ENCODE results near the gene XRCC1. TPM values are rescaled to one million over a fixed set of nuclear protein-coding genes. Genes with fewer than 3 reads are reported as not detected.

The XRCC1 gene
- total and polyA plus RNA-seq, 9 donors, result 16.8 to 39.9 (median 28.4) TPM

DNA sequence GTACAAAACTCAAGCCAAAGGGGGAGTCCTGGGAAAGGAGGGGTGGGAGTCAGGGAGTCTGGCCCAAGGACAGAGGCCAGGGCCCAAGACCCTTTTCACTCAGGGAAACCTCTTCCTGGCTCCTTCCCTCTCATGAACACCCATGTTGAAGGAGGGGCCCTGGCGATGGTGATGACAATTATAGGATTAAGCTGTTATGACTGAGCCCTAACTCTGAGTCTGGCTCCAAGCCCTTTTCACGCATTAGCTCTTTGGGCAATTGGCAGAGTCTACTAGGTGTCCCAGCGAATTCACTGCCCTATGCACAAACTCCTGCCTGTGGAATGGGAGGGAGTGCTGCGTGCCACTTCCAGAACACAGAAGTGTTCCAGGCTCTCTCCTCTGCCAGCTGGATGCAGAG is 21.7 kb downstream of the XRCC1 start:
- TF ChIP-seq CTCF (IDR thresholded peaks at IDR 0.05) (no peak), EP300 (IDR thresholded peaks at IDR 0.05) (no peak), POLR2A (IDR thresholded peaks at IDR 0.05) (no peak)
- WGBS, 3 donors, result 61 to 92% (median 79%) methylated on average over 4 of the region's 4 CpGs
- no peak overlapping the region for H3K4me3 ChIP-seq
- no peak overlapping the region for H3K27ac ChIP-seq
- H3K27me3 ChIP-seq, result no peaks in the 10 kb centered on the region
- intact Hi-C loops (cut with DNase I), result loop anchor here in 1 of 4 donors (10.0 kb wide), 1 partner anchor 101 kb away; no protein-coding TSS in a partner anchor
- no peak for DNase-seq
- H3K4me1 ChIP-seq (ENCODE audit: insufficient read depth), result no peaks in the 10 kb centered on the region
- no peaks in the 10 kb centered on the region for H3K9me3 ChIP-seq
- H3K36me3 ChIP-seq, result no peaks in the 10 kb centered on the region

DNA sequence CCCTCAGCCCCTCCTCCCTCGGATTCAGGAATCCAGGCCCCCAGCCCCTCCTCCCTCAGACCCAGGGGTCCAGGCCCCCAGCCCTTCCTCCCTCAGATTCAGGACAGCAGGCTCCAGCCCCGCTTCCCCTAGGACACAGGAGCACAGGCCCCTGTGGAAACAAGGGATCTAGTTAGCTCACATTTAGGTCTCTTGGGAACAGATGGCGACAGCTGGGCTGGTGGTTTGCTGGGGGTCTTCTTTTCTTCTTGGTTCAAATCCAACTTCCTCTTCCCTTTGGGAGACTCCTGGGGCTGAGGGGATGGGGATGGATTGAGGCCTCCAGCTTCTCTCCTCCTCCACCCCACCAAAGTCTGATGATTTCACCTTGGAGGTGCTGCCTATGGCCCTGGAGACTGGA is 22.7 kb downstream of the XRCC1 start:
- Histone ChIP-seq H3K9me3 (no peaks in the 10 kb centered on the region), H3K4me3 (no peak overlapping the region), H3K27ac (no peak overlapping the region), H3K27me3 (no peaks in the 10 kb centered on the region), H3K36me3 (no peaks in the 10 kb centered on the region), H3K4me1 (ENCODE audit: insufficient read depth) (no peaks in the 10 kb centered on the region)
- WGBS, 3 donors, result 58 to 72% (median 65%) methylated on average over 3 of the region's 3 CpGs
- DNase-seq, result no peak
- TF ChIP-seq CTCF (IDR thresholded peaks at IDR 0.05) (no peak), POLR2A (IDR thresholded peaks at IDR 0.05) (no peak), EP300 (IDR thresholded peaks at IDR 0.05) (no peak)
- intact Hi-C loops (cut with DNase I), result loop anchor here in 1 of 4 donors (10.0 kb wide), 1 partner anchor 102 kb away; no protein-coding TSS in a partner anchor

DNA sequence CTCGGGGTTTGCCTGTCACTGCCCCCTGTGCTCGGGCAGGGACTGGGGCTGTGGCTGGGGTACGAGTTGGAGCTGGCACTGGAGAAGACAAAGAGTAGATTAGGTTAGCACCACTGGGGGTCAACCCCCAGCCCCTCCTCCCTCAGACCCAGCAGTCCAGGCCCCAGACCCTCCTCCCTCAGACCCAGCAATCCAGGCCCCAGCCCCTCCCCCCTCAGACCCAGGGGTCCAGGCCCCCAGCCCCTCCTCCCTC is 23.2 kb downstream of the XRCC1 start:
- DNase-seq, result no peak
- no peaks in the 10 kb centered on the region for H3K27me3 ChIP-seq
- H3K36me3 ChIP-seq, result no peaks in the 10 kb centered on the region
- 56 to 88% (median 75%) methylated on average over 3 of the region's 3 CpGs for WGBS, 3 donors
- TF ChIP-seq POLR2A (IDR thresholded peaks at IDR 0.05) (no peak), CTCF (IDR thresholded peaks at IDR 0.05) (no peak), EP300 (IDR thresholded peaks at IDR 0.05) (no peak)
- no peak overlapping the region for H3K27ac ChIP-seq
- intact Hi-C loops (cut with DNase I), result loop anchor here in 1 of 4 donors (10.0 kb wide), 1 partner anchor 103 kb away; no protein-coding TSS in a partner anchor
- H3K4me3 ChIP-seq, result no peak overlapping the region
- no peaks in the 10 kb centered on the region for H3K4me1 ChIP-seq (ENCODE audit: insufficient read depth)
- H3K9me3 ChIP-seq, result no peaks in the 10 kb centered on the region

- no peak for DNase-seq
- H3K36me3 ChIP-seq, result no peaks in the 10 kb centered on the region
- WGBS, 3 donors, result 88 to 89% (median 89%) methylated on average over 23 of the region's 23 CpGs
- H3K4me1 ChIP-seq (ENCODE audit: insufficient read depth), result no peaks in the 10 kb centered on the region
- H3K9me3 ChIP-seq, result no peaks in the 10 kb centered on the region
- H3K4me3 ChIP-seq, result no peak overlapping the region
- TF ChIP-seq EP300 (IDR thresholded peaks at IDR 0.05) (no peak), CTCF (IDR thresholded peaks at IDR 0.05) (no peak), POLR2A (IDR thresholded peaks at IDR 0.05) (no peak)
- no peak overlapping the region for H3K27ac ChIP-seq
- H3K27me3 ChIP-seq, result no peaks in the 10 kb centered on the region
- intact Hi-C loops (cut with DNase I), result loop anchor here in 1 of 4 donors (10.0 kb wide), 1 partner anchor 103 kb away; no protein-coding TSS in a partner anchor
Measured at GRCh38 chr19:43551399-43552197, 23.7 kb downstream of the XRCC1 start.
